Measurements from ENCODE around the gene FAM78A.
"Not testable (repeated sequence)": the region's sequence is repeated elsewhere in the genome, so short reads cannot be mapped to it uniquely, and the experiment has no call there.

The FAM78A gene

GRCh38 chr9:131263701-131264100 is 12.6 kb downstream of the FAM78A start:
- POLR2A ChIA-PET, result no interaction called here

GRCh38 chr9:131263033-131263343 is 13.3 kb downstream of the FAM78A start:
- DNase-seq (ENCODE audit: low read depth, low spot score), result not testable (repeated sequence)
- CTCF ChIA-PET, result interaction anchor here (1.0 kb wide), 1 partner anchor 9 kb away, joined by 3 read pairs; no protein-coding TSS in a partner anchor

More at GRCh38 chr9:131263701-131264100, 12.6 kb downstream of the FAM78A start:
- no peak for TF ChIP-seq CTCF (IDR thresholded peaks at IDR 0.05; ENCODE audit: insufficient read depth, low read length, missing control alignments)
- DNase-seq (ENCODE audit: low read depth, low spot score), result no peak
- no peak overlapping the region for H3K4me3 ChIP-seq (ENCODE audit: low read depth, low read length)
- CTCF ChIA-PET, result interaction anchor here (1.0 kb wide), 1 partner anchor 10 kb away, joined by 3 read pairs; no protein-coding TSS in a partner anchor

GRCh38 chr9:131262327-131263032 is 13.8 kb downstream of the FAM78A start:
- no peak overlapping the region for H3K4me3 ChIP-seq (ENCODE audit: low read depth, low read length)
- ChIA-PET POLR2A (no interaction called here), CTCF (no interaction called here)
- no peak for TF ChIP-seq CTCF (IDR thresholded peaks at IDR 0.05; ENCODE audit: insufficient read depth, low read length, missing control alignments)
- DNase-seq (ENCODE audit: low read depth, low spot score), result no peak

More at GRCh38 chr9:131263033-131263343, 13.3 kb downstream of the FAM78A start:
- H3K4me3 ChIP-seq (ENCODE audit: low read depth, low read length); POLR2A ChIA-PET: not testable (repeated sequence)

GRCh38 chr9:131260751-131261452 is 15.4 kb downstream of the FAM78A start:
- POLR2A ChIA-PET, result no interaction called here
- no peak for DNase-seq (ENCODE audit: low read depth, low spot score)
- CTCF ChIA-PET, result no interaction called here
- H3K4me3 ChIP-seq (ENCODE audit: low read depth, low read length), result no peak overlapping the region
- TF ChIP-seq CTCF (IDR thresholded peaks at IDR 0.05; ENCODE audit: insufficient read depth, low read length, missing control alignments), result no peak

GRCh38 chr9:131259916-131260597 is 16.3 kb downstream of the FAM78A start:
- TF ChIP-seq CTCF (IDR thresholded peaks at IDR 0.05; ENCODE audit: insufficient read depth, low read length, missing control alignments), result no peak
- DNase-seq (ENCODE audit: low read depth, low spot score), result no peak
- ChIA-PET CTCF (no interaction called here), POLR2A (no interaction called here)
- H3K4me3 ChIP-seq (ENCODE audit: low read depth, low read length), result no peak overlapping the region

- ChIA-PET POLR2A (no interaction called here), CTCF (no interaction called here)
- DNase-seq (ENCODE audit: low read depth, low spot score), result no peak
- H3K4me3 ChIP-seq (ENCODE audit: low read depth, low read length), result no peak overlapping the region
- TF ChIP-seq CTCF (IDR thresholded peaks at IDR 0.05; ENCODE audit: insufficient read depth, low read length, missing control alignments), result no peak
Observed at GRCh38 chr9:131259432-131259898, 16.8 kb downstream of the FAM78A start.

Data from AG04449 (cell line).